Esophagus squamous epithelium (tissue), 5 donors: Measurements from ENCODE around the gene MRPS6. TPM values are rescaled to one million over a fixed set of nuclear protein-coding genes. Genes with fewer than 3 reads are reported as not detected.

Experiments
- DNase-seq: peaks from one replicate; lab custom pipeline; 2025; lab: John Stamatoyannopoulos, UW
- H3K27ac ChIP-seq, 4 donors: fragments of 200-600 bp; sonication (generic); one replicate each; pipeline ENCODE4 v1.5.1; 2016 to 2019; ENCODE audit warnings: mild to moderate bottlenecking in 1 of 4
- H3K27me3 ChIP-seq, 4 donors: fragments of 200-600 bp; sonication (generic); 1 replicate in 3 of 4; 2 replicates in 1 of 4; pipeline versions ENCODE4 v1.5.1 to v1.6.0; 2017 to 2021; ENCODE audit warnings: antibody characterized with exemption in 1 of 4
- H3K36me3 ChIP-seq, 3 donors: fragments of 200-600 bp; sonication (generic); one replicate each; pipeline ENCODE4 v1.5.1; 2016 to 2019
- H3K4me1 ChIP-seq, 3 donors: fragments of 200-600 bp; sonication (generic); one replicate each; pipeline ENCODE4 v1.5.1; 2017 to 2019
- H3K4me3 ChIP-seq, 4 donors: fragments of 200-600 bp; sonication (generic); 1 replicate in 3 of 4; 2 replicates in 1 of 4; pipeline ENCODE4 v1.5.1; 2016 to 2019; ENCODE audit warnings: mild to moderate bottlenecking in 2 of 4, moderate library complexity in 1 of 4
- H3K9me3 ChIP-seq, 3 donors: fragments of 200-600 bp; sonication (generic); one replicate each; pipeline ENCODE4 v1.5.1; 2016 to 2019
- POLR2A ChIP-seq, 4 donors: fragments of 450-650 bp; IDR thresholded peaks; one replicate each; pipeline ENCODE4 v1.6.1; 2017; ENCODE audit warnings: antibody characterized with exemption in 4 of 4, mild to moderate bottlenecking in 4 of 4, moderate library complexity in 3 of 4
- WGBS, 2 donors: methylation state at CpG; one replicate each; pipeline ENCODE4 v1.1.5; 2018; 5-methylcytosine and 5-hydroxymethylcytosine counted together
- intact Hi-C: fragments of 100-400 bp; cut with DNase I; formaldehyde crosslinking; loops from one replicate; pipeline ENCODE4 v1.15.0; 2022
- total RNA-seq, 4 donors: library from RNA; depleted of rRNA; stranded (reverse); fragments of >200 nt; gene quantifications; one replicate each; pipeline ENCODE4 v1.1.0, GENCODE V29; 2016
- TF ChIP-seq, protein P1 (sequence below), 6 experiments: fragments of 450-650 bp in 4 of 6; fragments of 200-600 bp in 2 of 6; sonication (generic) in 2 of 6; IDR thresholded peaks; one replicate each; pipeline ENCODE4 v1.5.1; 2016 to 2019; ENCODE audit warnings: antibody characterized with exemption in 6 of 6, mild to moderate bottlenecking in 4 of 6, moderate library complexity in 4 of 6
- donor health status: DM: yes; HTN: yes; CAD: no.

The MRPS6 gene
- total RNA-seq, 4 donors from 2014 or later, result 13.4 to 32.2 (median 20.1) TPM

- H3K9me3 ChIP-seq, result no peaks in the 10 kb centered on the region
- intact Hi-C loops, result loop anchor here (10.0 kb wide), 1 partner anchor 127 kb away; no protein-coding TSS in a partner anchor
- H3K36me3 ChIP-seq, result no peaks in the 10 kb centered on the region
- TF ChIP-seq, protein P1, sequence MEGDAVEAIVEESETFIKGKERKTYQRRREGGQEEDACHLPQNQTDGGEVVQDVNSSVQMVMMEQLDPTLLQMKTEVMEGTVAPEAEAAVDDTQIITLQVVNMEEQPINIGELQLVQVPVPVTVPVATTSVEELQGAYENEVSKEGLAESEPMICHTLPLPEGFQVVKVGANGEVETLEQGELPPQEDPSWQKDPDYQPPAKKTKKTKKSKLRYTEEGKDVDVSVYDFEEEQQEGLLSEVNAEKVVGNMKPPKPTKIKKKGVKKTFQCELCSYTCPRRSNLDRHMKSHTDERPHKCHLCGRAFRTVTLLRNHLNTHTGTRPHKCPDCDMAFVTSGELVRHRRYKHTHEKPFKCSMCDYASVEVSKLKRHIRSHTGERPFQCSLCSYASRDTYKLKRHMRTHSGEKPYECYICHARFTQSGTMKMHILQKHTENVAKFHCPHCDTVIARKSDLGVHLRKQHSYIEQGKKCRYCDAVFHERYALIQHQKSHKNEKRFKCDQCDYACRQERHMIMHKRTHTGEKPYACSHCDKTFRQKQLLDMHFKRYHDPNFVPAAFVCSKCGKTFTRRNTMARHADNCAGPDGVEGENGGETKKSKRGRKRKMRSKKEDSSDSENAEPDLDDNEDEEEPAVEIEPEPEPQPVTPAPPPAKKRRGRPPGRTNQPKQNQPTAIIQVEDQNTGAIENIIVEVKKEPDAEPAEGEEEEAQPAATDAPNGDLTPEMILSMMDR (IDR thresholded peaks at IDR 0.05), result no peak
- no peak for TF ChIP-seq POLR2A (IDR thresholded peaks at IDR 0.05)
- DNase-seq, result no peak
- H3K27me3 ChIP-seq, result no peaks in the 10 kb centered on the region
- H3K4me1 ChIP-seq, result peaks cover 13 to 33% (median 21%) of the 10 kb centered on the region in 3 donors
- no peak overlapping the region for H3K27ac ChIP-seq
- 88 to 91% methylated on average over 9 of the region's 9 CpGs for WGBS, 2 donors
- H3K4me3 ChIP-seq, result no peak overlapping the region
Observed at GRCh38 chr21:34071683-34072082, 1.7 kb upstream of the MRPS6 start.

DNA sequence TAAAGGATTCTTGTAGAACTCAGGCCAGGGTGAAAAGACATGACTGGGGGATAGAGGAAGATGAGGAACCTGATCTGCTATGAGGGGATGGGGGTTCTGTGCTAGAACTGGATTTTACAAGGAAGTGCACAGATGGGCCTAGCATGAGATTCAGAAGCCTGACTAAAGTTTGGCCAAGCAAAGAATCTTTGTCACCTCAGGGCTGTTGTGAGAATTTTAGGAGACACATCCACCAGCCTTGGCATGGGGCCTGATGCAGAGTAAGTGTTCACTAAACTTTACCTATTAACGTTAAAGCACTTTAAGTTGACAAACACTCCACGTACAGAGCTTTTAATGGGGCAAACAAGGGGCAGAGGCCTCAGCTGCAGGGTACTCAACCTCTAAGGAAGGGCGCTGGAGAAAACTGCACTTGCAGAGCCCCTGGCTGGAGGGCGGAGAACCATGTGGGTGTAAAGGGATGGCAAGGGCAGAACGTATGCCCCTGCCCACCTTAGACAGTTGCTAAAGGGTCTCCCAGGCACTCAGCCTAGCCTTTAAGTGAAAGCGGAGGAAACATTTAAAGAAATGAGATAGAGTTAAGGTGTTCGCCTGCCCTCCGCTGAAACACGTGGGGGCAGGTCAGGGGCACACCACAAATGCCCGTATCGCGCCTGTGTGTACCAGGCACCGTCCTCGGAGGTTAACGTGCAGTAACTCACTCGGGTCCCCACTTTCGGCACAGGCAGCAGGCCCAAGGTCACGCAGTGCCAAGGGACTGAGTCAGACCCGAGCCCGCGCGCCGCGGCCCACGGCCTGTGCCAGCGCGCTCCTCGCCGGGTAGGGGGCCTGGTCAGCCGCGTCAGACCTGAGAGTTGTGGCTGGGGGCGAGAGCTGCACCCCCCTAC, 990 bp upstream of the MRPS6 start:
- H3K9me3 ChIP-seq, result no peaks in the 10 kb centered on the region
- no peaks in the 10 kb centered on the region for H3K36me3 ChIP-seq
- WGBS, 2 donors, result 55 to 65% methylated on average over 14 to 15 of the region's 32 CpGs
- TF ChIP-seq, protein P1 (IDR thresholded peaks at IDR 0.05), result no peak
- TF ChIP-seq POLR2A (IDR thresholded peaks at IDR 0.05), result no peak
- no peak for DNase-seq
- peaks cover 13 to 40% (median 23%) of the 10 kb centered on the region in 3 donors for H3K4me1 ChIP-seq
- peak overlapping the region; percentile 75 to 95 (median 83) for H3K4me3 ChIP-seq
- intact Hi-C loops, result loop anchor here (10.0 kb wide), 1 partner anchor 128 kb away; no protein-coding TSS in a partner anchor
- no peaks in the 10 kb centered on the region for H3K27me3 ChIP-seq
- peak overlapping the region; percentile 89 to 94 (median 92) for H3K27ac ChIP-seq

DNA sequence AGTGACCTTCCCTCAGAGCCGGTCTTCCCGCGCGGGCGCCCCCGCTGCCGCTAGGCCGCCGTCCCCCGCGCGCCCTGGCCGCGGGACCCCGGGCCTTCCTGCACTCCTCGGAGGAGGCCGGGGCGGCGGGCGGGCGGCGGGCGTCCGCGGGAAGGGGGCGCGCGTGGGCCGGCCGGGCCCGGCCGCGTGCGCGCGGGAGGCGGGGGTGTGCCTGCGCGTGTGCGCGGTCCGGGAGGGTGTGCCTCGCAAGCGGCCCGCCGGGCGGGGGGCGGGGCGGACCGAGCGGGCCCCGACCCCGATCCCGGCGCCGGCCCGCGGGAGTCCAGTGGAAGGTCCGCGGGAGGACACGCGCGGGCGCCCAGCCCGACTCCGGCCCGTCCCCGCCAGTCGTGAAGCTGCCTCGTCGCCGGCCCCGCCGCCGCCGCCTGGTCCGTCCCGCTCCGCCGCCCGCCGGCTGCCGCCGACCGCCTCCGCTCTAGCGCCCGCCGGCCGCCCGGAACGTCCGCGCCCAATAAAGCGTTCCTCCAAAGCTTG, 438 bp downstream of the MRPS6 start:
- Histone ChIP-seq H3K4me1 (peaks cover 13 to 54% (median 23%) of the 10 kb centered on the region in 3 donors), H3K4me3 (peak overlapping the region; percentile 75 to 95 (median 83)), H3K27ac (peak overlapping the region; percentile 89 to 94 (median 92)), H3K27me3 (no peaks in the 10 kb centered on the region), H3K36me3 (no peaks in the 10 kb centered on the region), H3K9me3 (no peaks in the 10 kb centered on the region)
- 0 to 2% methylated on average over 11 to 23 of the region's 95 CpGs for WGBS, 2 donors
- intact Hi-C loops, result loop anchor here (10.0 kb wide), 1 partner anchor 129 kb away; no protein-coding TSS in a partner anchor
- TF ChIP-seq POLR2A (IDR thresholded peaks at IDR 0.05), result no peak
- TF ChIP-seq, protein P1 (IDR thresholded peaks at IDR 0.05), result no peak
- DNase-seq, result no peak

GRCh38 chr21:34074283-34075090, 1.1 kb downstream of the MRPS6 start:
- 11 to 15% methylated on average over 32 of the region's 32 CpGs for WGBS, 2 donors
- no peaks in the 10 kb centered on the region for H3K36me3 ChIP-seq
- intact Hi-C loops, result loop anchor here (10.0 kb wide), 1 partner anchor 130 kb away; no protein-coding TSS in a partner anchor
- TF ChIP-seq, protein P1 (IDR thresholded peaks at IDR 0.05), result peak in 1 of 6 experiments; percentile 9
- no peak for TF ChIP-seq POLR2A (IDR thresholded peaks at IDR 0.05)
- H3K4me1 ChIP-seq, result peaks cover 13 to 61% (median 23%) of the 10 kb centered on the region in 3 donors
- peak overlapping the region; percentile 75 to 95 (median 83) for H3K4me3 ChIP-seq
- H3K9me3 ChIP-seq, result no peaks in the 10 kb centered on the region
- no peaks in the 10 kb centered on the region for H3K27me3 ChIP-seq
- peak overlapping the region; percentile 64 to 94 (median 91) for H3K27ac ChIP-seq
- DNase-seq, result no peak
